Limb (tissue), 2 donors: ENCODE results near the gene TGFA.
A peak's percentile ranks its signal among the peaks of the same experiment; 100 is the strongest.
"Not testable (repeated sequence)": the region's sequence is repeated elsewhere in the genome, so short reads cannot be mapped to it uniquely, and the experiment has no call there.

ENCODE experiments used
- DNase-seq, 2 donors: peaks; one replicate each; pipeline ENCODE4 v3.0.0-alpha.2; 2016; ENCODE audit errors: extremely low spot score in 2 of 2

The TGFA gene

GRCh38 chr2:70498528-70498927, 55.1 kb downstream of the TGFA start:
- no peak for DNase-seq

- DNase-seq = no peak
Observed at GRCh38 chr2:70498054-70498453, 55.6 kb downstream of the TGFA start.

DNA sequence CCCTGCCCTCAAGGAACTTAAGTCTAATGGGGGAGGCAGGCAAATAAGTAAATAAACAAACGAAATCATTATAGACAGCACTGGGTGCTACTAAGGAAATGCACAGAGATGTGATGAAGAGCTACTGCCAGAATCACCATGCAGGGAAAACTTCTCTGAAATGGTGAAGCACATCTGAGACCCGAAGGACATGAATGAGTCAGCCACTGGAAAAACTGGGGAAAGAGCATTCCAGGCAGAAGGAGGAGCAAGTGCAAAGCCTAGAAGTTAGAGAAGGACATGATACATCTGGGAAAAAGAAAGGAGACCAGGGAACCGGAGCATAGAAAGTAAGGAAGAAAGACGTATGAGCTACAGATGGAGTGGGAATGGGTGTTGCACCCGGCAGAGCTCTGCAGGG, 56.8 kb downstream of the TGFA start:
- DNase-seq = no peak

GRCh38 chr2:70494293-70494886, 59.2 kb downstream of the TGFA start:
- no peak for DNase-seq

DNA sequence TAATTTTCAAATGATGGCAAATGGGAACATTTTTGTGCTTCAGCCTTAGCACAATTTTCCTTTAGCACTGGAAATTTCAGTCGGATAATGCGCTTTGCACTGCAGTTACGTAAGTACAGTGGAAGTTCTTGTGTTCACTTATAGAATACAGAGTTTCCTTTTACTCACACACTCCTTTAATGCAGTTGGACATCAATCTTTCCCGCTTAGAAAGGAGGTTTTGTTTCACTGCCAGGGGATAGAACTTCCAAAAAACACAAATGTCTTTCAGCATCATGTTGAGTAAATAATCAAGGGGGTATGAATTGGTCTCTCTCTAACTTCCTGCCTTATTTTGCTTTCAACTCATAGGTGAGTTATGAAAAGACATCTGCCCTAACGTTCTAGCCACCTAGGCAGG, 63.2 kb downstream of the TGFA start:
- DNase-seq = no peak

DNA sequence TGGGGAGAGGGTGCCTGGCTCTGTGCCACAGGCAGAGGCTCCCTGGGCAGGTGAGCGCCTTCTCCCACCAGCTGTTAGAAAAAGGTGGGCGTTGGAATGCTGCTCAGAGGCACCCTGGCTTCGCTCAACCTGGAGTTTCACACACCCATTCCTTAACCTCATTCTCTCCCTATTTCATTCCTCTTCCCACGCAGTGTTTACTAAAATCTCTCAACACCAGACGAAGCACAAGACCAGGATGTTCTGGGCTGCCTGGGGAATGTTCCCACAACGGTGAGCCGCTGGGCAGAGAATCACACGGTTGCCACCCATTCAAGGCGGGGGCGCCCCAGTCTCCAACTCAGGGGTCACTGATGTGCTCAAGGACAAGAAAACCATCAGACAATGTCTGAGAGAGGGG, 64.5 kb downstream of the TGFA start:
- DNase-seq = no peak

- DNase-seq = no peak
Observed at GRCh38 chr2:70484086-70484485, 69.5 kb downstream of the TGFA start.

GRCh38 chr2:70482401-70482800, 71.2 kb downstream of the TGFA start:
- no peak for DNase-seq

GRCh38 chr2:70480468-70480867, 73.2 kb downstream of the TGFA start:
- no peak for DNase-seq

GRCh38 chr2:70479816-70480215, 73.8 kb downstream of the TGFA start:
- no peak for DNase-seq

GRCh38 chr2:70477441-70477844, 76.2 kb downstream of the TGFA start:
- no peak for DNase-seq

- DNase-seq = no peak
Observed at GRCh38 chr2:70475266-70475665, 78.4 kb downstream of the TGFA start.

- DNase-seq = no peak
Observed at GRCh38 chr2:70474256-70474848, 79.3 kb downstream of the TGFA start.

GRCh38 chr2:70473101-70473722, 80.4 kb downstream of the TGFA start:
- DNase-seq = no peak

DNA sequence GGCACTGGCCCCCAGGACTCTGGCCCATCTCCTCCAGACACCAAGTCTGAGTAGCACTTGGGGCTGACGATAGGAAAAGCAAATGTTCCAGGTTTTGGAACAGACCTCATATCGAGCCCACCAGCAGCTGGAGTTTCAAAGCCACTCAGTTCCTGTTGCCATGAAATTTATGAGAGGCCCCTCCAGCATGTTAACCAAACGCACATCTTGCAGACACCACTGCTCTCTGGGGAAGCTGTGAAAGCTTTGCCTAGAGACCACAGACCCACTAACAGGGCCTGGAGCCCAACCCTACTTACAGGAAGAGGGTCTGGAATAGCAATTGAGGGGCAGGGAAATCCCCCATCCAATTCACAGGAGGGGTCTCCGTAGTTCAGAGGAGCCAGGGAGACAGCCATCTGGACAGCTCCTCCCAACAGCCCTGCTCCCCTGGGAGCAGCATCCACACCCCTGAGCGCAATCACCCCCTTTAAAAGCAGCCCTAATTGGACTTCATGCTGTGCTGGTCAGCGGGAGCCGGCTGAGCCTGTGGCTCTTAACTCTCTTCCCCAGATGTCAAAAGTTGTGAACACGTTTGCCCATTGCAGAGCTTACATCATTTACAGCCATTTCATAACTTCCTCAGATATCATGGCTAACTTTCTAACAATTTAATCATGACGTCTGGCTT, 81.3 kb downstream of the TGFA start:
- DNase-seq = peak; percentile 21 to 38

DNA sequence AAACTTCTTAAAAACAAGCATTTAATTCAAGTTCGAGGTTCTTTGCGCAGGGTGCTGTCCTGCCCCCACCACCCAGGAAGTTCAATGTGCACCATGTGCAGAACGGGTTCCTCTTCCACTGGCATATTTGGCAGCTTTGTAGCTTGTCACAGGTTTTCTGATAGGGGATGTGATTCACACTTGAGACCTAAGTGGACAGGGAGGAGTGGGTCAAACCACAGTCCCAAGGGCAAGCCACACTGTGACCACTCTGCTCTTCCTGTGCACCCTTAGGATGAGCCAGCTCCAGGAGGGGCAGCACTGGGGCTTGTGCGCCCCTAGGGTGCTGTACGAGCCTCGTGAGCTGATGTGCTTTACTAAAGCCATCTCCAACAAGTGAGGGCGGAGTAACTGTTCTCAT, 82.5 kb downstream of the TGFA start:
- DNase-seq = no peak

DNA sequence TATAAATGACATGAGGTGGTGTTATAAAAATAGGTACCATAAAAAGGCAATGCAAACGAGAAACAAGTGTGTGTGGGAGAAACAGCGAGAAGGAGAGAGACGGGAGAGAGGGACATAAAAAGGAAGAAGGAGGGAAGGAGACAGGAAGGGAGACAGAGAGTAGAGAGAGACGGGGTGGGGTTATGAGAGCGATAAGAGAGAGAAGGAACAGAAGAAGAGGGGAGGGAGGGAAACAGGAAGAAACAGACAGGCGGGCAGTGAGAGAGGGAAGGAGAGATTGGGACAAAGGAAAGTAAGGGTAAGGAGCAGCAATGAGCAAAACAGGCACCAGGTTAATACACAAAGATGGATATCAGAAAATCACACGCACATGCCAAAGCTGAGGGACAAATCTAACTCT, 83.7 kb downstream of the TGFA start:
- DNase-seq = no peak

DNA sequence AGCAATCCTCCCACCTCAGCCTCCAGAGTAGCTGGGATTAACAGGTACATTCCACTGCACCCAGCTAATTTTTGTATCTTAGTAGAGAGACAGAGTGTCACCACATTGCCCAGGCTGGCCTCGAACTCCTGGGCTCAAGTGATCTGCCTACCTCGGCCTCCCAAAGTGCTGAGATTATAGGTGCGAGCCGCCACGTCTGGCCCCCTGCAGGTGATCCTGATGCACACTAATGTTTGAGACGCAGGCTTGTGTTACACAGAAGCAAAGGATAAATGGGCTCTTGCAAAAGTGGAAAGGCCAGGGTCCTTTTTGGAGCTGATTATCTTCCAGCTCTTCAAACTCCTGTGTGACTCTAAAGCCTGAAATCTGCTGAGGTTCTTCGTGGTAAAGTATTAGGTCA, 84.2 kb downstream of the TGFA start:
- no peak for DNase-seq

- DNase-seq = no peak
Observed at GRCh38 chr2:70468878-70469277, 84.7 kb downstream of the TGFA start.

GRCh38 chr2:70467831-70468779, 85.5 kb downstream of the TGFA start:
- no peak for DNase-seq

DNA sequence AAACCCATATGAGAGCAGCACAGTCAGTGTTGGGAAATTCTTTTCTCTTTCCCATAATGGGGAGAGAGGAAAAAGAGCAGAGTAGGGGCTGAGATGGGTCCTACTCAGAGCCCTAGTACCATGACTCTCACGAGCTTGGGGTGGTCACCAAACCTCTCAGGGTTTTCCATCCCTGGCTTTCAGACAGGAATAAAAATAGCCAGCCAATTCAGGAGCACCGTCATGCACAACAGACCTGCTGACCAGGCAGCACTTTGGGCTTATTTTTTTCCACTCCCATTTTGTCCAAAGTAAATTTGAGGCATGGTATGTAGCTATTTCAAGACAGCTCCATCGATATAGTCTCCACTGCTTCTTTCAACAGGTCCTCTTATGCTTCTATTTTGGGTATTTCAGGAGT, 86.4 kb downstream of the TGFA start:
- DNase-seq = no peak

DNA sequence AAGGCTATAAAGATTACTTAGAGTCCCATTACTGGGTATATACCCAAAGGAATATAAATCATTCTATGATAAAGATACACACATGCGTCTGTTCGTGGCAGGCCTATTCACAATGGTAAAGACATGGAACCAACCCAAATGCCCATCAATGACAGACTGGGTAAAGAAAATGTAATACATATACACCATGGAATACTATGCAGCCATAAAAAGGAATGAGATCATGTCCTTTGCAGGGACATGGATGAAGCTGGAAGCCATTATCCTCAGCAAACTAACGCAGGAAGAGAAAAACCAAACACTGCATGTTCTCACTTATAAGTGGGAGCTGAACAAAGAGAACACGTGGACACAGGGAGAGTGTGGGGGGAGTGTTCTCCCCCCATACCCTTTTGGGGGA, 87.0 kb downstream of the TGFA start:
- DNase-seq = not testable (repeated sequence)
